ENCODE data around the gene CAMSAP2.
"Not testable (repeated sequence)": the region's sequence is repeated elsewhere in the genome, so short reads cannot be mapped to it uniquely, and the experiment has no call there.

CAMSAP2 gene

DNA sequence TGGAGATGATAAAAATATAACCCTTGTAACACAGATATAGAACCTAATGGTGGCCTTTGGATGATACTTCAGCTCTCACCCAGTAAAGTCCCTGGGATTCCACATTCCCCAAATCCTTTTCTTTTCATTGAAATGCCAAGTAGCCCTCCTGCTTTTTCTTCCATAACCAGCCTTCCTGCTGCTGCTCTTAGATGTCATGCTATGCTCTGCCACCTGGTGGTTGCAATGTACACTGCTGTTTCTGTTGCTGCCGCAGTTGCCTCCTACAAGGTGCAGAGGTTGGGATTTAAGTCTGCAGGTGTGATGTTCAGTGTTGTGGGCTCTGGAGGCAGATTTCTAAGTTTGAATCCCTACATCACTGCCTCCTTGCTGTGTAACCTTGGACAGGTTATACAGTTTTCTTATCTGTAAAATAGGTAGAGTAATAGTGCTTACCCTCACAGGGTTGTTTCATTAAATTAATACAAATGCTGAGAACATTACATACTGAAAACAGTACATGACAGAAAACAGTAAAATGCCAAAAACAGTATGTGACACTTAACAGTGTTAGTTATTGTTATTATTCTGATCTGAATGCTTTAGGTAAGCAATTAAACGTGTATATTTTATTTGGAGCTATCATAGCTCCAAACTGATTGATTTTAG lies 64.3 kb downstream of the CAMSAP2 start:
- TF ChIP-seq, protein P1, sequence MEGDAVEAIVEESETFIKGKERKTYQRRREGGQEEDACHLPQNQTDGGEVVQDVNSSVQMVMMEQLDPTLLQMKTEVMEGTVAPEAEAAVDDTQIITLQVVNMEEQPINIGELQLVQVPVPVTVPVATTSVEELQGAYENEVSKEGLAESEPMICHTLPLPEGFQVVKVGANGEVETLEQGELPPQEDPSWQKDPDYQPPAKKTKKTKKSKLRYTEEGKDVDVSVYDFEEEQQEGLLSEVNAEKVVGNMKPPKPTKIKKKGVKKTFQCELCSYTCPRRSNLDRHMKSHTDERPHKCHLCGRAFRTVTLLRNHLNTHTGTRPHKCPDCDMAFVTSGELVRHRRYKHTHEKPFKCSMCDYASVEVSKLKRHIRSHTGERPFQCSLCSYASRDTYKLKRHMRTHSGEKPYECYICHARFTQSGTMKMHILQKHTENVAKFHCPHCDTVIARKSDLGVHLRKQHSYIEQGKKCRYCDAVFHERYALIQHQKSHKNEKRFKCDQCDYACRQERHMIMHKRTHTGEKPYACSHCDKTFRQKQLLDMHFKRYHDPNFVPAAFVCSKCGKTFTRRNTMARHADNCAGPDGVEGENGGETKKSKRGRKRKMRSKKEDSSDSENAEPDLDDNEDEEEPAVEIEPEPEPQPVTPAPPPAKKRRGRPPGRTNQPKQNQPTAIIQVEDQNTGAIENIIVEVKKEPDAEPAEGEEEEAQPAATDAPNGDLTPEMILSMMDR (IDR thresholded peaks at IDR 0.05; ENCODE audit: low read depth, low read length) = peak; percentile 97
- H3K4me3 ChIP-seq (ENCODE audit: low read depth, low read length) = no peak overlapping the region

DNA sequence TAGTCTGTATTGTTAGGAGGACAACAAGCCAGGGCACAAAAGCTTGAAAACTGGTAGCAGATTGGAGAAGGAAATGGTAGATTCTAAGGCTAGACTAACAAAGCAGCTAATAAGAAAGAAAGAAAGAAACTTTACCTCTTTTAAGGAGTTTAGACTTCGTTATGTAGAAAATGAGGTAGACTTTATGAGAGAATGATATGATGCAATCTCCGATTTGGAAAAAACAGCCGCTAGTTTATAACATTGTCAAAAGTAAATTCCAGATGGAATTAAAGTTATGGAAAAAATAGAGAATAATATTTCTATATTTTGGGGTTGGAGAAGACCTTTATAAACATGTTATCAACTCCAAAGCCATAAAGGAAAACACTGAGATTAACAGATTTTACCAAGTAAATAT lies 67.0 kb downstream of the CAMSAP2 start:
- no peak overlapping the region for H3K4me3 ChIP-seq (ENCODE audit: low read depth, low read length)
- TF ChIP-seq, protein P1 (IDR thresholded peaks at IDR 0.05; ENCODE audit: low read depth, low read length) = no peak

DNA sequence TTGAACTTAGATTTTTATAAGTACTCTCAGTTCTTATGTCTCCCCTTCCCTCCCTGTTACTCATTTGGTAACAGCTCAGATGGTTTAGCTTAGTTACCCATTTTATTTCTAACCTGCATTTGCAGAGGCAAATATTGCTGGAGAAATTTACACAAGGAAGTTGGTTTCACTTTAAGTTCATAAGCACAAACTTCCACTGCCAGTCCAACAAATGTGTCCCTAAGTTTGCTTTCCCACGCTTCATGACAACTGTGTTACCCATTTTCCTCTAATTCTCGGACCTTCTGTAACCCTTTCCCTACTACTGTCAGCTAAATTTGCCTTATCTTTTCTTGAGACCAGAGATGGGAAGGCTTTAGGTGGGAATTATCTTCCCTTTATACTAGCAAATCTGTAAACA lies 70.2 kb downstream of the CAMSAP2 start:
- no peak overlapping the region for H3K4me3 ChIP-seq (ENCODE audit: low read depth, low read length)
- TF ChIP-seq, protein P1 (IDR thresholded peaks at IDR 0.05; ENCODE audit: low read depth, low read length) = no peak

DNA sequence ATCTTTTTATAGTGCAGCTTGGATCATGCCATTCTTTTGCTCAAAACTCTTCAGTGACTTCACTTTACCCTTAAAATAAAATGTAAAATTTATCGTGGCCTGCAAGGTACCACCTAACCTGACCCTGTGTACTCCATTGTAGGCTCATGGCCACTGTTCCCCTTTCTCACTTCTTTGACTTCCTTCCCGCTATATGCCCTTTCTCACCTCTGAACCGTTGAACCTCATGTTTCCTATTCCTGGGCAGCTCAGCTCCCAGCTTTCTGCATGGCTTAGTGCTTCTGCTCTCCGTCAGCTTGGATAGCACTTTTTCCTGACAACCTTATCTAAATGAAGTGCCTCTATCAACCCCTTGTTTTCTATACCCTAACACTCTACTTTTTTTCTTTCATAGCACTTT lies 73.0 kb downstream of the CAMSAP2 start:
- TF ChIP-seq, protein P1 (IDR thresholded peaks at IDR 0.05; ENCODE audit: low read depth, low read length) = no peak

DNA sequence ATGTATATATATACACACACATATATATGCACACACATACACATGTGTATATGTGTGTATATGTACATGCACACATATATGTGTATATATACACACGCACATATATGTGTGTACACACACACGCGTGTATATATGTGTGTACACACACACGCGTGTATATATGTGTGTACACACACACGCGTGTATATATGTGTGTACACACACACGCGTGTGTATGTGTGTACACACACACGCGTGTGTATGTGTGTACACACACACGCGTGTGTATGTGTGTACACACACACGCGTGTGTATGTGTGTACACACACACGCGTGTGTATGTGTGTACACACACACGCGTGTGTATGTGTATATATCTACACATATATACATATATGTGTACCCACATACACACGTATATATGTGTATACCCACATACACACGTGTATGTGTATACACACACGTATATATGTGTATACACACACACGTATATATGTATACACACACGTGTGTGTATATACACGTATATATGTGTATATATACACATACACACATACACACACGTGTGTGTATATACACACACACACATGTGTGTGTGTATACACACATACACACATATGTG lies 78.0 kb downstream of the CAMSAP2 start:
- H3K4me3 ChIP-seq (ENCODE audit: low read depth, low read length) = not testable (repeated sequence)

More for the DNA sequence above, 73.0 kb downstream of the CAMSAP2 start:
- H3K4me3 ChIP-seq (ENCODE audit: low read depth, low read length) = no peak overlapping the region

DNA sequence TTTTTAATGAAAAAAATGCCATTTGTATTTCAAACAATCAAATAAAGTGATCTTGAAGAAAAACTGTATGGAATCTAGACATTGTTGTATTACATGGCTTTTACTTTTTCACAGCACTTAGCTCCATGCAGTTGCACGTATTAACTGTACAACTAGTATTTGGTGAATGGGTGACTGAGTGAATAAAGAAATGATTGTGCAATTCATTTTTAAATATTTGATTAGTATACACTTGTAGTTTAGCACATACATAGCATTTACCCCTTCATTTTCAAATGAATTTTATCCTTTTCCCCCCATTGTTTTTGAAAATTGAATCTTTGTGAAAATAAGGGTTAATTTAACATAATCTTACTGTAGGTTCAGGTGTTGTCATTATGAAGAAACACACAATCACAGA lies 79.6 kb downstream of the CAMSAP2 start:
- TF ChIP-seq, protein P1 (IDR thresholded peaks at IDR 0.05; ENCODE audit: low read depth, low read length) = no peak
- no peak overlapping the region for H3K4me3 ChIP-seq (ENCODE audit: low read depth, low read length)

DNA sequence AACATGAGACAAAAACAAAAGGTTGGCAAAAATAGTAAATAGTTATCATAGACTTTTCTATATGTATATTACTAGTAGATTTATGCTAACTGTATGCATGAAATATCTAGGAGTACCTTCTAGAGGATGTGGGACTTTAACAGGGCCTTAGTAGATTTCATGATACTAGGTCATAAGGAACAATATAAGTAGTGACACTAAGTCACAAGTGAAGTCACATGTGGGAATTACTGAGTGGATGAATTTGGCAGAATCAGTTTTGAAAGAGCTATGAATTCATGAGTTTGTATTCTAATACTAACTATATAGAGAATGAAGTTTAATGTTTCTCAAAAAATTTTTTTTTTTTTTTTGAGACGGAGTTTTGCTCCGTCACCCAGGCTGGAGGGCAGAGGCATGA lies 81.0 kb downstream of the CAMSAP2 start:
- no peak overlapping the region for H3K4me3 ChIP-seq (ENCODE audit: low read depth, low read length)
- TF ChIP-seq, protein P1 (IDR thresholded peaks at IDR 0.05; ENCODE audit: low read depth, low read length) = no peak

DNA sequence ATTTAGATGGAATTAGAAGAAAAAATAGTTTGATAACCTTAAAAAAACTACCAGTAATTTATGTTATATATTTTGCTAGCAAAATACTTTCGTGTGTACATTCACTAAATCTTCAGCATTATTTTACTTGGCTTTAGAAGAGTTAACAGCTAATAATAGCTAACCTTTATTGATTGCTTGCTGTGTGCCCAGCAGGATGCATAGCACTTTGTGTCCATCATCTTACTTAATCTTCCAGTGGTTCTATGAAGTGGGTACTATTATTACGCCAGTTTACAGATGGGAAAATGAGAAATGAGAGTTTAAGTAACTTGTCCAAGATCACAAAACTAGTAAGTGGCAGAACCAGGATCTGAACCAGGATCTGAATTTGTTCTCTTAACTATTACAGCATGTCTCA lies 92.4 kb downstream of the CAMSAP2 start:
- TF ChIP-seq, protein P1 (IDR thresholded peaks at IDR 0.05; ENCODE audit: low read depth, low read length) = no peak

More for the DNA sequence above, 92.4 kb downstream of the CAMSAP2 start:
- H3K4me3 ChIP-seq (ENCODE audit: low read depth, low read length) = no peak overlapping the region

Data from WI38 (cell line).